GM19025 (cell line): ENCODE data around the gene ANXA6.

Experiments used
- ATAC-seq: cut with Tn5 transposase; IDR thresholded peaks from one replicate; pipeline ENCODE4 v1.9.1; 2021; ENCODE audit warnings: mild to moderate bottlenecking, low read depth, moderate library complexity; ENCODE audit not compliant: unreplicated experiment

The ANXA6 gene

DNA sequence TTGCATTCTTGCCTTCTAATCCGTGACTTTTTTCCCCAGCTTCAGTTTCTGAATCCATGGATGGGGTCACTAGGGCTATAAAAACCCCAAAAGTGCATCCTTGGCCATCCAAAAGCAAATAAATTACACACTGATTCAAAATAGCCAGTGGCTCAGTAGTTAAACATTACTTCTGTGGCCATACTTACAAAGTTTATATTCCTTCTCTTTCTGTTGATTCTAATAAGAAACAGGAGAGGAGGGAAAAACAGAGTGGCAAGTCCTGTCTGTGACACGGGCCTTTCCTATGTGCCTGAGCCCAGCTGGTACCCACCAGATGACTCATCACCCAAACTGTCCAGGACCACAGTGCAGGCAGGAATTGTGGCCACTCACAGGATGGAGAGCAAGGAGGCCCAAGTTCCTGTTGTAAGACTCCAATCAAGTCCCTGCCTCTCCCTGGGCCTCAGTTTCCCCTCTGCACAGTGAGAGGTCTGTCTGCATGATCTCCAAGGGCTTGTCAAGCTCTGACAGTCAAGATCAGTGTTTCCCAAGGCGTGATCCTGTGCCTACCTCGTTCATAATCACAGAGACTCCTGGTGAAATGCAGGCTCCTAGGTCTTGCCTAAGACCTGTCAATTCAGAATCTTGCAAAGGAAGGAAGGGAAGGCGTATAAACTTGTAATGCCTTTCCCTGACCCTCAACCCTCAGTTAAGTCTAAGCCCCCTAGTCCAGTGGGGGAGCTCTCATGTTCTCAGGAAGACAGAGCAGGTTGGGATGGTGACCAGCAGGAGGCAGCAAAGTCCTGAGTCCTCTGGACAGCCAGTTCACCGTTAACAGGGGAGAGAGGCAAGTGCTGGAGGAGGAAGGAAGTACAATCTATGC lies 106.3 kb downstream of the ANXA6 start:
- peak; percentile 66 for ATAC-seq
